ENCODE results near the gene MYD88.

MYD88 gene

DNA sequence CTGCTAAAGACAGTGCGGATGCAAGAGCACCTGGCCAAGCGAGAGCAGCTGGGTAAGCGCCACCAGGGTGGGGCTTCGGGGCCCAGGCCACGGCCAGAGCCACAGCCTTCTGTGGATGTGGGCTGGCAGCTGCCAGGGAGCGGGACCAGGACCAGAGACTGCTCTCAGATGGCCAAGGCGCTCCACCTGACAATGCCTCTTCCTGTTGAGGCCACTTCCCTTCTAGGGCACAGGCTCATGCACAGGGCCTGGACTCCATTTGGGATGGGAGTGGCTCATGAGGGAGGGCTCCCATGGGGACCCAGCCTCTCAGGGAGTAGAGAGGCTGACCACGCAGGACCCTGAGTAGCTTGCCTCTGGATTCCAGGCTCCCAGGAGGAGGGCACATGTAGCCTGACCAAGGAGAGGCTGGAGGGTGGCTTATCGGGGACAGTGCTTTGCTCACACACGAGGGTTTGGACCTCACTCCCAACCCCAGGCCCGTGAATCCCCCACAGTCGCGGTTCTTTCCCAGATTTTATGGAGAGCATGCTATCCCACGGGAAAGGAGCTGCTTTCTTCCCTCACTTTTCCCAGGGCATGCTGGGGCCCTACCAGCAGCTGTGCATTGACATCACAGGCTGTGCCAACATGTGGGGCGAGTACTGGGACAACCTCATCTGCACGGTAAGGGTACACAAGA is 26.6 kb upstream of the MYD88 start:
- Histone ChIP-seq H3K9ac (no peak overlapping the region), H4K20me1 (peaks cover 28% of the 10 kb centered on the region), H3K27ac (no peak overlapping the region), H3K4me2 (no peak overlapping the region; the same call in 1 of the 2 replicates), H3K9me3 (no peaks in the 10 kb centered on the region), H3K4me1 (peaks cover 48% of the 10 kb centered on the region), H3K27me3 (no peaks in the 10 kb centered on the region), H3K36me3 (no peaks in the 10 kb centered on the region), H3K4me3 (no peak overlapping the region)
- no peak for TF ChIP-seq Cebpa-rat (IDR thresholded peaks at IDR 0.05)

- 0 out of 2 replicates have a peak, but pooled peaks cover 2% of the 10 kb centered on the region for H3K36me3 ChIP-seq
- TF ChIP-seq Cebpa-rat (IDR thresholded peaks at IDR 0.05), result no peak
- H3K9me3 ChIP-seq, result no peaks in the 10 kb centered on the region
- no peak overlapping the region for H3K4me3 ChIP-seq
- peaks cover 52% of the 10 kb centered on the region for H3K4me1 ChIP-seq
- no peaks in the 10 kb centered on the region for H3K27me3 ChIP-seq
- H3K27ac ChIP-seq, result no peak overlapping the region
- H3K9ac ChIP-seq, result no peak overlapping the region
- no peak overlapping the region for H3K4me2 ChIP-seq
- H4K20me1 ChIP-seq, result peaks cover 34% of the 10 kb centered on the region
Measured at GRCh38 chr3:38112378-38112761, 26.1 kb upstream of the MYD88 start.

GRCh38 chr3:38114052-38114874 is 24.2 kb upstream of the MYD88 start:
- Histone ChIP-seq H3K4me1 (peaks cover 45% of the 10 kb centered on the region), H3K4me3 (no peak overlapping the region), H3K27ac (peak overlapping the region; percentile 50; the same call in 1 of the 2 replicates), H3K27me3 (no peaks in the 10 kb centered on the region), H4K20me1 (peaks cover 51% of the 10 kb centered on the region), H3K9ac (no peak overlapping the region), H3K4me2 (peak overlapping the region; percentile 94), H3K36me3 (peaks cover 20% of the 10 kb centered on the region; the same call in 1 of the 2 replicates), H3K9me3 (no peaks in the 10 kb centered on the region)
- TF ChIP-seq Cebpa-rat (IDR thresholded peaks at IDR 0.05), result no peak

GRCh38 chr3:38114875-38115644 is 23.4 kb upstream of the MYD88 start:
- TF ChIP-seq Cebpa-rat (IDR thresholded peaks at IDR 0.05), result no peak
- peak overlapping the region; percentile 49 for H3K9ac ChIP-seq
- H3K27ac ChIP-seq, result peak overlapping the region; percentile 68
- H4K20me1 ChIP-seq, result peaks cover 51% of the 10 kb centered on the region
- peaks cover 28% of the 10 kb centered on the region for H3K36me3 ChIP-seq
- H3K27me3 ChIP-seq, result no peaks in the 10 kb centered on the region
- H3K4me3 ChIP-seq, result peak overlapping the region; percentile 35; the same call in 1 of the 2 replicates
- H3K4me1 ChIP-seq, result peaks cover 45% of the 10 kb centered on the region
- H3K4me2 ChIP-seq, result peak overlapping the region; percentile 94
- H3K9me3 ChIP-seq, result no peaks in the 10 kb centered on the region

DNA sequence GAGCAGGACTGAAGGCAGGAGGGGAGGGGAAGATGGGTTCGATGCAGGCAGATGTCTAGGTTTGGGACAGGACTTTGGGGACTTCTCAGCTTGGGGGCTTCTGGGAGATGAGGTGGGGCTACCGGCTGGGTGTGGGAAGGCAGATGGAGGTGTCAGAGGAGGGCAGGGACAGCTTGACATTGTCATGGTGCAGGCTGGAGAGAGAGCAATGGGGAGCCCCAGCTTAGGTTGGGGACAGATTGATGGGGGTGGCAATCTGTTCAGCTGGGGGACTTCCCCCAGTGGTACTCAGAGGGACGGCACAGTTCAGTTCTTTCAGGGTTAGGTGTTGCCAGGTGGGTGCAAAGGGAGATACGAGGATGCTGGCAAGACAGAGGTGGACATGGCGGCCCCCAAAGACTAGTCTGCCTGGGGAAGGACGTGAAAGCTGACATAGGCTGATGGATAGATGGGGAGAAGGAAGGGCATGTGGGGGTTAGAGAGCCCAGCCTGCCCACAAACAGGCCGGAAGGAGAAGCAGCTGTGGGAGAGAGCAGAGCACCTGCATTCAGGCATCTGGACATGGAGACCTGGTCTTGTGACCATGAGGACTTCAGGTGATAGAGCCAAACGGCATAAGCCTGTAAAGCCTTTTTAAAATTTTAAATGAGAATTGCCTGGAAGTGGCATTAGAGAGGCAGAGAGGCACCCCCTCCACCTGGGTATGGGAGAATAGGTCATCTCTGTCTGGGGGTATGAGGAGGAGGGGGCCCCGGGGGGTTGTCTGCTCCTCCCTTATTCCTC is 22.6 kb upstream of the MYD88 start:
- TF ChIP-seq Cebpa-rat (IDR thresholded peaks at IDR 0.05), result no peak
- H3K4me2 ChIP-seq, result peak overlapping the region; percentile 94
- H3K9me3 ChIP-seq, result no peaks in the 10 kb centered on the region
- H3K27me3 ChIP-seq, result no peaks in the 10 kb centered on the region
- peaks cover 35% of the 10 kb centered on the region for H3K36me3 ChIP-seq
- H3K27ac ChIP-seq, result peak overlapping the region; percentile 68
- H3K4me1 ChIP-seq, result peaks cover 45% of the 10 kb centered on the region
- H3K4me3 ChIP-seq, result no peak overlapping the region; the same call in 1 of the 2 replicates
- H4K20me1 ChIP-seq, result peaks cover 51% of the 10 kb centered on the region
- H3K9ac ChIP-seq, result peak overlapping the region; percentile 49

- Histone ChIP-seq H3K9me3 (no peaks in the 10 kb centered on the region), H3K4me3 (no peak overlapping the region), H3K4me1 (peaks cover 41% of the 10 kb centered on the region), H4K20me1 (peaks cover 59% of the 10 kb centered on the region), H3K27me3 (no peaks in the 10 kb centered on the region), H3K9ac (no peak overlapping the region), H3K36me3 (peaks cover 43% of the 10 kb centered on the region), H3K27ac (0 out of 2 replicates have a peak overlapping the region, but pooled peaks have one; percentile 68), H3K4me2 (peak overlapping the region; percentile 94)
- TF ChIP-seq Cebpa-rat (IDR thresholded peaks at IDR 0.05), result no peak
Measured at GRCh38 chr3:38116471-38117162, 21.8 kb upstream of the MYD88 start.

DNA sequence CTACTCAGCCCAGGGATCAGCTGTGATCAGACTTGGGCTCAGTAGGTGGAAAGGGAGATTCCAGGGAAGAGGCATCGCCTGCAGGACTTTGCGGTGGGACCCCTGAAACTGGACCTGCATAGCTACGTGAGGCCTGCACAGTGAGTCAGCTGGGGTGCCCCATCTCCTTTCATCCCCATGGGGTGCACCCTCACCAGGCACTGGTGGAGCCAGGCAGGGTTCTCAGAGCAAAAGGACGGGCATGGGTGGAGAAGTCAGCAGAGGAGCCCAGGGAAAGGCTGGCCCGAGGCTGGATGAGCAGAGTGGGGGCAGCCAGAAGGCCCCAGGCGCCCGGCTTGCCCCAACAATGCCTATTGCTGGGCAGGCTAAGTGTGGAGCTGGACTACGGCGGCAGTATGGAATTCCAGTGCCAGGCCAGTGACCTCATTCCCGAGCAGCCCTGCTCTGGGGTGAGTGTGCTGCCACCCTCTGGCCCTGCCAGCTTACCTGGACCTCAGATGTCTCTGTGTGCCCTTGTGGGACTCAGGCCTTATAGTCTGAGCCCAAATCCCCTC is 21.2 kb upstream of the MYD88 start:
- Histone ChIP-seq H3K36me3 (peaks cover 49% of the 10 kb centered on the region), H3K9me3 (no peaks in the 10 kb centered on the region), H3K4me3 (no peak overlapping the region), H4K20me1 (peaks cover 65% of the 10 kb centered on the region), H3K27me3 (no peaks in the 10 kb centered on the region), H3K4me1 (peaks cover 36% of the 10 kb centered on the region), H3K4me2 (no peak overlapping the region), H3K9ac (no peak overlapping the region), H3K27ac (no peak overlapping the region)
- no peak for TF ChIP-seq Cebpa-rat (IDR thresholded peaks at IDR 0.05)

DNA sequence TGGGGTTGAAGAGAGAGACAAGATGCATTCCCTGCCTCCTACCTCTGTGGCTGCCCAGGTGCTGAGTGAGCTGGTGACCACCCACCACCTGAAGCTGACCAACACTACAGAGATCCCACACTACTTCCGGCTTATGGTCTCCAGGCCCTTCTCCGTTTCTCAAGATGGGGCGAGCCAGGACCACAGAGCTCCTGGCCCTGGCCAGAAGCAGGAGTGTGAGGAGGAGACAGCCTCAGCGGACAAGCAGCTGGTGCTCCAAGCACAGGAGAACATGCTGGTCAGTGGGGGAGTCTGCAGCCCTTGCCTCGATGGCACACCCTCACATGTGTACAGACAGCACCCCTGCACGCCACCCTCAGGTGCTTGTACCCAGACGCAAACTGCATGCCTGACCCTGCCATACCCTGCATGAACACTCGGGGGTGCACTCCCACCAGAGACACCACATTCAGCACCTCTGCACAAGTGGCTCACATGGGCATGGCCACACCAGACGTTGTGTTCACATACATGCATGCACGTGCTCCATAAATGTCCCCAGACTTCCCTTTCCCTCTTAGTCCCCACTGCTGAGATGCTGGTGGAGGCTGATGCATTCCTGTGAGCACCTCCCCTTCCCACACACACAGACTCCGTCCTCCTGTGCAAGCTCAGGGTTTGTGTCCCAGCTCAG is 20.6 kb upstream of the MYD88 start:
- peaks cover 72% of the 10 kb centered on the region for H4K20me1 ChIP-seq
- no peak overlapping the region for H3K4me2 ChIP-seq
- peaks cover 56% of the 10 kb centered on the region for H3K36me3 ChIP-seq
- no peaks in the 10 kb centered on the region for H3K27me3 ChIP-seq
- no peak overlapping the region for H3K4me3 ChIP-seq
- no peak for TF ChIP-seq Cebpa-rat (IDR thresholded peaks at IDR 0.05)
- H3K9ac ChIP-seq, result no peak overlapping the region
- H3K4me1 ChIP-seq, result peaks cover 36% of the 10 kb centered on the region
- no peak overlapping the region for H3K27ac ChIP-seq
- H3K9me3 ChIP-seq, result no peaks in the 10 kb centered on the region

All from BLaER1 (cell line).